OCI-LY3 (cell line): ENCODE data around the gene MED26.

Experiments used
- H2AFZ ChIP-seq: fragments of 200-600, 300-600 bp; shearing (Covaris generic); 2 replicates; pipeline ENCODE4 v1.6.0; 2014; ENCODE audit warnings: antibody characterized with exemption, low read depth, low read length
- H3K27ac ChIP-seq: fragments of 200-600, 300-600 bp; sonication (generic); 2 replicates; pipeline ENCODE4 v1.5.1; 2014; ENCODE audit warnings: mild to moderate bottlenecking, low read length, moderate library complexity, mixed read lengths
- H3K27me3 ChIP-seq: fragments of 200-600, 300-600 bp; sonication (generic); 2 replicates; pipeline ENCODE4 v1.6.1; 2014; ENCODE audit warnings: low read depth, low read length, mixed read lengths
- H3K36me3 ChIP-seq: fragments of 200-600, 300-600 bp; sonication (generic); replicated peaks from 2 replicates; pipeline ENCODE3; 2014; ENCODE audit warnings: low read depth, low read length, mixed read lengths
- H3K4me1 ChIP-seq: fragments of 300-600, 200-600 bp; sonication (generic); 2 replicates; pipeline ENCODE4 v1.6.1; 2014; ENCODE audit warnings: low read length, mixed read lengths
- H3K4me2 ChIP-seq: fragments of 200-600, 300-600 bp; sonication (generic); 2 replicates; pipeline ENCODE4 v1.6.1; 2014; ENCODE audit warnings: low read length, mixed read lengths
- H3K4me3 ChIP-seq: fragments of 300-600, 200-600 bp; sonication (generic); 2 replicates; pipeline ENCODE4 v1.5.1; 2014; ENCODE audit warnings: antibody characterized with exemption, mild to moderate bottlenecking, low read length, moderate library complexity
- H3K79me2 ChIP-seq: fragments of 300-600, 200-600 bp; shearing (Covaris generic); 2 replicates; pipeline ENCODE4 v1.6.1; 2014; ENCODE audit warnings: mild to moderate bottlenecking, low read length, mixed read lengths
- H3K9ac ChIP-seq: fragments of 300-600, 200-600 bp; shearing (Covaris generic); 2 replicates; pipeline ENCODE4 v1.6.0; 2014; ENCODE audit warnings: mild to moderate bottlenecking, low read length, moderate library complexity
- H3K9me3 ChIP-seq: fragments of 200-600, 300-600 bp; shearing (Covaris generic); 2 replicates; pipeline ENCODE4 v1.6.1; 2014; ENCODE audit warnings: low read length, mixed read lengths; ENCODE audit not compliant: insufficient read depth
- H4K20me1 ChIP-seq: fragments of 200-600, 300-600 bp; sonication (generic); 2 replicates; pipeline ENCODE4 v1.6.1; 2016; ENCODE audit warnings: low read length, mixed read lengths; ENCODE audit not compliant: insufficient read depth
- CTCF ChIP-seq: fragments of 200-600, 300-600 bp; sonication (generic); IDR thresholded peaks from 2 replicates; pipeline ENCODE4 v1.5.1; 2014; ENCODE audit warnings: antibody characterized with exemption, low read length, low read depth
- EZH2phosphoT487 ChIP-seq: fragments of 200-600 bp; shearing (Covaris generic); IDR thresholded peaks from 2 replicates; pipeline ENCODE4 v1.6.1; 2018; ENCODE audit warnings: antibody characterized with exemption, mixed run types, low read depth

Gene MED26

DNA sequence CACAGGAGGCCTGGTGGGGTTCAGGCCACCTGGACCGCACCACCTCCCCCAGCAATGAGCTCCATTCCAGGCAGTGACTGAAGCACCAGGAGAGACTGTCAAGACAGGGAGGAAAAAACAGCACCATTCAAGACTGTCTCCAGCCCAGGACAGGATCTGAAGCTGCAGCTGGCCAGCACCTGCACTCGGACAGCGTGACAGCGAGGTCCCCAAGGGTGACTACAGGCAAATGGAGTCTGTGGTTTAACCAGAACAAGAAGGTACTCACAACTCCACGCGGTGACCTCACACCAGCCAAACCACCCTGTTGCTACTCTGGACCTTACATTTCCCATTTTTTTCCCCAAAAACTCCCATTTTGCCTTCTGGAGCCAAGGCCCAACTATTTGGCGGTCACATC is 9.8 kb downstream of the MED26 start:
- H2AFZ ChIP-seq = no peak overlapping the region
- H3K9ac ChIP-seq = no peak overlapping the region
- no peak overlapping the region for H3K4me2 ChIP-seq
- H3K4me1 ChIP-seq = no peaks in the 10 kb centered on the region; the same call in 1 of the 2 replicates
- peaks cover 100% of the 10 kb centered on the region for H3K79me2 ChIP-seq
- TF ChIP-seq CTCF (no peak), EZH2phosphoT487 (no peak)
- H3K36me3 ChIP-seq = peaks cover 4% of the 10 kb centered on the region
- H3K4me3 ChIP-seq = no peak overlapping the region
- no peaks in the 10 kb centered on the region for H3K9me3 ChIP-seq
- H4K20me1 ChIP-seq = peaks cover 99% of the 10 kb centered on the region
- no peak overlapping the region for H3K27ac ChIP-seq
- H3K27me3 ChIP-seq = no peaks in the 10 kb centered on the region

DNA sequence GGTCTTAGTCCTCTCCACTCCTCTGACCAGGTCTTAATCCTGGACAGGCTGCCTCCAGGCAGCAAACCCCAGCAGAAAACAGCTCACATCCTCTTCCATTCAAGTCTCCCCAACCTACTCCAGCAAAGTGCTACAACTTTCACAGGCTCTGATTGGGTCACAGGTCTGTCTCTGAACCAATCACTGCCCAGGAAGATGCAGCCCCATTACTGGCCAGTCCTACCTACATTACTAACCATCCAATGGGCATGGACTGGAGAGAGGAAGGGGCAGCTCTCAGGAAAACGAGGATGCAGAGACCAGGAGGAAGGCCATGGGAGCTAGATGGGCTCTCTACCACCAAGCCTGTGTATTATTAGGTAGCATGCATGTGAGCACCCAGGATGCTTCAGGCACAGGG is 12.2 kb downstream of the MED26 start:
- Histone ChIP-seq H3K9ac (no peak overlapping the region), H3K4me3 (no peak overlapping the region), H3K4me2 (no peak overlapping the region), H4K20me1 (peaks cover 99% of the 10 kb centered on the region), H3K4me1 (peaks cover under 1% of the 10 kb centered on the region; the same call in 1 of the 2 replicates), H3K27me3 (no peaks in the 10 kb centered on the region), H3K36me3 (no peaks in the 10 kb centered on the region), H2AFZ (no peak overlapping the region), H3K79me2 (peaks cover 100% of the 10 kb centered on the region), H3K27ac (no peak overlapping the region), H3K9me3 (no peaks in the 10 kb centered on the region)
- TF ChIP-seq EZH2phosphoT487 (no peak), CTCF (no peak)

GRCh38 chr19:16614941-16615340 is 13.1 kb downstream of the MED26 start:
- no peaks in the 10 kb centered on the region for H3K36me3 ChIP-seq
- no peak overlapping the region for H3K27ac ChIP-seq
- H4K20me1 ChIP-seq = peaks cover 97% of the 10 kb centered on the region
- H2AFZ ChIP-seq = no peak overlapping the region
- H3K4me1 ChIP-seq = peaks cover 6% of the 10 kb centered on the region
- H3K9me3 ChIP-seq = no peaks in the 10 kb centered on the region
- no peak overlapping the region for H3K4me3 ChIP-seq
- no peak overlapping the region for H3K9ac ChIP-seq
- TF ChIP-seq CTCF = no peak
- no peak for TF ChIP-seq EZH2phosphoT487
- H3K4me2 ChIP-seq = no peak overlapping the region
- peaks cover 100% of the 10 kb centered on the region for H3K79me2 ChIP-seq
- no peaks in the 10 kb centered on the region for H3K27me3 ChIP-seq

GRCh38 chr19:16613841-16614240 is 14.2 kb downstream of the MED26 start:
- peaks cover 8% of the 10 kb centered on the region for H3K4me1 ChIP-seq
- H3K27ac ChIP-seq = no peak overlapping the region
- no peaks in the 10 kb centered on the region for H3K27me3 ChIP-seq
- H2AFZ ChIP-seq = no peak overlapping the region
- no peak overlapping the region for H3K4me2 ChIP-seq
- H3K79me2 ChIP-seq = peaks cover 100% of the 10 kb centered on the region
- no peak overlapping the region for H3K4me3 ChIP-seq
- no peak overlapping the region for H3K9ac ChIP-seq
- no peaks in the 10 kb centered on the region for H3K36me3 ChIP-seq
- peaks cover 90% of the 10 kb centered on the region for H4K20me1 ChIP-seq
- no peaks in the 10 kb centered on the region for H3K9me3 ChIP-seq
- TF ChIP-seq EZH2phosphoT487 (no peak), CTCF (no peak)
